DOHH2 (cell line): ENCODE data around the gene ABCA1.

Experiments used
- H3F3A ChIP-seq: fragments of 200-600 bp; sonication (generic), shearing (Covaris generic); 2 replicates; pipeline ENCODE4 v1.6.0; 2016; ENCODE audit warnings: antibody characterized with exemption, mild to moderate bottlenecking; ENCODE audit not compliant: control insufficient read depth, insufficient read depth
- H3K27ac ChIP-seq: fragments of 200-600 bp; sonication (generic); 2 replicates; pipeline ENCODE4 v1.5.1; 2014; ENCODE audit warnings: low read depth, mild to moderate bottlenecking, low read length, moderate library complexity
- H3K27me3 ChIP-seq: fragments of 200-600 bp; sonication (generic); 2 replicates; pipeline ENCODE4 v1.6.1; 2014; ENCODE audit warnings: mild to moderate bottlenecking, low read length, mixed read lengths; ENCODE audit not compliant: control insufficient read depth
- H3K36me3 ChIP-seq: fragments of 200-600 bp; sonication (generic); 2 replicates; pipeline ENCODE4 v1.6.1; 2014; ENCODE audit warnings: mild to moderate bottlenecking, low read length, moderate library complexity, mixed read lengths; ENCODE audit not compliant: control insufficient read depth
- H3K4me1 ChIP-seq: fragments of 200-600 bp; sonication (generic); 2 replicates; pipeline ENCODE4 v1.6.1; 2014; ENCODE audit warnings: mild to moderate bottlenecking, low read length, mixed read lengths; ENCODE audit not compliant: control insufficient read depth
- H3K4me2 ChIP-seq: fragments of 200-600 bp; sonication (generic); 2 replicates; pipeline ENCODE4 v1.6.0; 2014; ENCODE audit warnings: mild to moderate bottlenecking, low read length, moderate library complexity
- H3K4me3 ChIP-seq: fragments of 200-600 bp; sonication (generic); 2 replicates; pipeline ENCODE4 v1.5.1; 2014; ENCODE audit warnings: mild to moderate bottlenecking, low read length, mixed read lengths
- H3K79me2 ChIP-seq: fragments of 200-600 bp; sonication (generic); 2 replicates; pipeline ENCODE4 v1.6.1; 2014; ENCODE audit warnings: mild to moderate bottlenecking, low read length, mixed read lengths; ENCODE audit not compliant: control insufficient read depth
- H3K9me2 ChIP-seq: fragments of 200-600 bp; sonication (generic); replicated peaks from 2 replicates; pipeline ENCODE4 v1.6.1; 2014; ENCODE audit warnings: mild to moderate bottlenecking, low read length, mixed read lengths; ENCODE audit not compliant: control insufficient read depth
- H3K9me3 ChIP-seq: fragments of 200-600 bp; sonication (generic); 2 replicates; pipeline ENCODE4 v1.6.1; 2014; ENCODE audit warnings: antibody characterized with exemption, low read length, mixed read lengths; ENCODE audit not compliant: control insufficient read depth, insufficient read depth
- H4K20me1 ChIP-seq: fragments of 200-600 bp; sonication (generic); 2 replicates; pipeline ENCODE4 v1.6.0; 2014; ENCODE audit warnings: low read depth, mild to moderate bottlenecking, antibody characterized with exemption, low read length, moderate library complexity; ENCODE audit not compliant: control insufficient read depth, insufficient read depth
- CTCF ChIP-seq: fragments of 200-600 bp; sonication (generic); IDR thresholded peaks from one replicate; pipeline ENCODE4 v1.5.1; 2014; ENCODE audit warnings: antibody characterized with exemption, mild to moderate bottlenecking, low read depth, low read length; ENCODE audit not compliant: poor library complexity, severe bottlenecking
- EZH2phosphoT487 ChIP-seq: fragments of 200-600 bp; sonication (generic); IDR thresholded peaks from 2 replicates; pipeline ENCODE4 v1.6.1; 2017; ENCODE audit warnings: borderline replicate concordance, mild to moderate bottlenecking, antibody characterized with exemption, low read length, moderate library complexity, mixed read lengths

The ABCA1 gene

GRCh38 chr9:104817437-104817836, 110.5 kb downstream of the ABCA1 start:
- Histone ChIP-seq H3K27me3 (no peaks in the 10 kb centered on the region), H3K9me2 (no peaks in the 10 kb centered on the region), H3K4me3 (no peak overlapping the region), H3K4me1 (no peaks in the 10 kb centered on the region), H3K9me3 (no peaks in the 10 kb centered on the region), H3K4me2 (no peak overlapping the region), H3K79me2 (no peaks in the 10 kb centered on the region), H3K27ac (no peak overlapping the region), H4K20me1 (no peaks in the 10 kb centered on the region), H3F3A (no peaks in the 10 kb centered on the region), H3K36me3 (peaks cover 90% of the 10 kb centered on the region)
- TF ChIP-seq CTCF, result no peak
- TF ChIP-seq EZH2phosphoT487, result no peak

GRCh38 chr9:104815851-104816565, 111.9 kb downstream of the ABCA1 start:
- Histone ChIP-seq H3K4me1 (no peaks in the 10 kb centered on the region), H3K4me3 (no peak overlapping the region), H3K4me2 (no peak overlapping the region), H3K79me2 (no peaks in the 10 kb centered on the region), H3K9me3 (no peaks in the 10 kb centered on the region), H3K27me3 (no peaks in the 10 kb centered on the region), H3K27ac (no peak overlapping the region), H3K36me3 (peaks cover 93% of the 10 kb centered on the region), H4K20me1 (no peaks in the 10 kb centered on the region), H3F3A (no peaks in the 10 kb centered on the region), H3K9me2 (no peaks in the 10 kb centered on the region)
- TF ChIP-seq CTCF (no peak), EZH2phosphoT487 (no peak)

- Histone ChIP-seq H3K9me3 (no peaks in the 10 kb centered on the region), H3F3A (no peaks in the 10 kb centered on the region), H4K20me1 (no peaks in the 10 kb centered on the region), H3K36me3 (peaks cover 82% of the 10 kb centered on the region), H3K9me2 (no peaks in the 10 kb centered on the region), H3K79me2 (no peaks in the 10 kb centered on the region), H3K4me3 (no peak overlapping the region), H3K27me3 (no peaks in the 10 kb centered on the region), H3K4me1 (no peaks in the 10 kb centered on the region), H3K27ac (no peak overlapping the region), H3K4me2 (no peak overlapping the region)
- TF ChIP-seq EZH2phosphoT487 (no peak), CTCF (no peak)
Observed at GRCh38 chr9:104810421-104811339, 117.3 kb downstream of the ABCA1 start.
